ENCODE results near the gene PSMD4. TPM values are rescaled to one million over a fixed set of nuclear protein-coding genes. Genes with fewer than 3 reads are reported as not detected.
"Not testable (repeated sequence)": the region's sequence is repeated elsewhere in the genome, so short reads cannot be mapped to it uniquely, and the experiment has no call there.

Gene PSMD4
- total RNA-seq (10 to 100 TPM; 57.2 TPM), total RNA-seq (42.5 to 290 (median 85.7) reads per million in 172 experiments)
- polyA plus RNA-seq (2013, experiment 1 of 2) = 115 TPM
- 114 TPM for polyA plus RNA-seq (2013, experiment 2 of 2)

GRCh38 chr1:151254217-151255213 is at the start of gene PSMD4:
Gene PSMD4, plus strand, starts transcription at chr1:151254734. Its CDS starts 49 bp downstream, at chr1:151254783.
- Mint-ChIP-seq H3K36me3 (ENCODE audit: low read depth) (peaks cover 20% of the 10 kb centered on the region), H3K9me3 (no peaks in the 10 kb centered on the region), H3K4me3 (peak within 1 kb of the TSS; percentile 98), H3K27ac (peak within 1 kb of the TSS; percentile 94), H3K4me1 (ENCODE audit: low read depth) (peaks cover 36% of the 10 kb centered on the region), H3K27me3 (peaks cover 4% of the 10 kb centered on the region)
- Histone ChIP-seq H3K27ac (ENCODE audit: low read depth in 1 of 2, low read length in 2 of 2) (peak within 1 kb of the TSS; percentile 55 to 67), H3K4me3 (ENCODE audit: low read length) (peak within 1 kb of the TSS; percentile 87), H3K9me3 (ENCODE audit: control insufficient read depth in 1 of 2, insufficient read depth in 1 of 2, low read length in 2 of 2) (no peaks in the 10 kb centered on the region), H3K36me3 (ENCODE audit: insufficient read depth, low read length) (peaks cover 5% of the 10 kb centered on the region), H3K4me1 (ENCODE audit: insufficient read depth, low read length) (peaks cover 21% of the 10 kb centered on the region), H3K27me3 (ENCODE audit: control insufficient read depth in 1 of 2, insufficient read depth in 2 of 2, low read length in 2 of 2) (no peaks in the 10 kb centered on the region)
- POLR2A ChIA-PET = interaction anchor here (0.7 to 1.8 kb wide), 12 partner anchors 9 to 557 kb away, joined by 3 to 30 read pairs (median 4); partner anchors contain the start of genes CDC42SE1, GOLPH3L, PI4KB and RFX5
- intact Hi-C loops (cut with DNase I, micrococcal nuclease) = loop anchor here (1.0 to 10.0 kb wide), 6 partner anchors 27 to 240 kb away; partner anchors contain the start of genes PI4KB (in 1 of the 2), PIP5K1A (in 1 of the 2) and PSMB4 (in 1 of the 2)
- peak; percentile 88 to 98 (median 92) for DNase-seq
- CTCF ChIA-PET = interaction anchor here (0.6 to 1.4 kb wide), 4 partner anchors 27 to 390 kb away, joined by 3 to 4 read pairs (median 4); partner anchors contain the start of gene ZNF687
- no peak for TF ChIP-seq CTCF (IDR thresholded peaks at IDR 0.05)
- ATAC-seq (ENCODE audit: poor library complexity) = peak; percentile 93

- H3K4me3 ChIP-seq (ENCODE audit: low read length); H3K9me3 ChIP-seq (ENCODE audit: control insufficient read depth in 1 of 2, insufficient read depth in 1 of 2, low read length in 2 of 2); H3K27me3 Mint-ChIP-seq; H3K27ac Mint-ChIP-seq; POLR2A ChIA-PET; intact Hi-C loops (cut with DNase I, micrococcal nuclease); ATAC-seq (ENCODE audit: poor library complexity); H3K27ac ChIP-seq (ENCODE audit: low read depth in 1 of 2, low read length in 2 of 2); H3K27me3 ChIP-seq (ENCODE audit: control insufficient read depth in 1 of 2, insufficient read depth in 2 of 2, low read length in 2 of 2); H3K9me3 Mint-ChIP-seq; H3K4me3 Mint-ChIP-seq; DNase-seq: not testable (repeated sequence)
- Mint-ChIP-seq H3K36me3 (ENCODE audit: low read depth) (peaks cover 59% of the 10 kb centered on the region), H3K4me1 (ENCODE audit: low read depth) (peaks cover 29% of the 10 kb centered on the region)
- Histone ChIP-seq H3K36me3 (ENCODE audit: insufficient read depth, low read length) (peaks cover 40% of the 10 kb centered on the region), H3K4me1 (ENCODE audit: insufficient read depth, low read length) (peaks cover 14% of the 10 kb centered on the region)
- CTCF ChIA-PET = interaction anchor here (0.5 kb wide), 1 partner anchor 1245 kb away, joined by 4 read pairs; no protein-coding TSS in a partner anchor
These were observed 49.1 kb upstream of the PSMD4 start for GRCh38 chr1:151205381-151205965.

GRCh38 chr1:151210830-151211229 is 43.7 kb upstream of the PSMD4 start:
- no peak for TF ChIP-seq CTCF (IDR thresholded peaks at IDR 0.05)
- Mint-ChIP-seq H3K9me3 (no peaks in the 10 kb centered on the region), H3K4me3 (peak overlapping the region; percentile 20), H3K4me1 (ENCODE audit: low read depth) (peaks cover 37% of the 10 kb centered on the region), H3K27ac (peak overlapping the region; percentile 64), H3K27me3 (no peaks in the 10 kb centered on the region), H3K36me3 (ENCODE audit: low read depth) (peaks cover 64% of the 10 kb centered on the region)
- ATAC-seq (ENCODE audit: poor library complexity) (no peak), DNase-seq (no peak)
- no peak overlapping the region for H3K27ac ChIP-seq (ENCODE audit: low read depth in 1 of 2, low read length in 2 of 2)
- no peaks in the 10 kb centered on the region for H3K27me3 ChIP-seq (ENCODE audit: control insufficient read depth in 1 of 2, insufficient read depth in 2 of 2, low read length in 2 of 2)
- no peaks in the 10 kb centered on the region for H3K9me3 ChIP-seq (ENCODE audit: control insufficient read depth in 1 of 2, insufficient read depth in 1 of 2, low read length in 2 of 2)
- CTCF ChIA-PET = no interaction called here
- POLR2A ChIA-PET = interaction anchor here (2.0 kb wide), 1 partner anchor 21 kb away, joined by 5 read pairs; the partner anchor contains the start of gene VPS72
- H3K4me1 ChIP-seq (ENCODE audit: insufficient read depth, low read length) = peaks cover 15% of the 10 kb centered on the region
- peaks cover 21% of the 10 kb centered on the region for H3K36me3 ChIP-seq (ENCODE audit: insufficient read depth, low read length)
- no peak overlapping the region for H3K4me3 ChIP-seq (ENCODE audit: low read length)
- intact Hi-C loops (cut with DNase I, micrococcal nuclease) = no loop called here
